Epidermal melanocyte (primary cell): ENCODE data around the gene MARCHF2.
"Not testable (repeated sequence)": the region's sequence is repeated elsewhere in the genome, so short reads cannot be mapped to it uniquely, and the experiment has no call there.

ENCODE experiments used
- DNase-seq: peaks from one replicate; pipeline ENCODE4 v3.0.0; 2011; ENCODE audit warnings: low spot score; ENCODE audit not compliant: insufficient read length

The MARCHF2 gene

DNA sequence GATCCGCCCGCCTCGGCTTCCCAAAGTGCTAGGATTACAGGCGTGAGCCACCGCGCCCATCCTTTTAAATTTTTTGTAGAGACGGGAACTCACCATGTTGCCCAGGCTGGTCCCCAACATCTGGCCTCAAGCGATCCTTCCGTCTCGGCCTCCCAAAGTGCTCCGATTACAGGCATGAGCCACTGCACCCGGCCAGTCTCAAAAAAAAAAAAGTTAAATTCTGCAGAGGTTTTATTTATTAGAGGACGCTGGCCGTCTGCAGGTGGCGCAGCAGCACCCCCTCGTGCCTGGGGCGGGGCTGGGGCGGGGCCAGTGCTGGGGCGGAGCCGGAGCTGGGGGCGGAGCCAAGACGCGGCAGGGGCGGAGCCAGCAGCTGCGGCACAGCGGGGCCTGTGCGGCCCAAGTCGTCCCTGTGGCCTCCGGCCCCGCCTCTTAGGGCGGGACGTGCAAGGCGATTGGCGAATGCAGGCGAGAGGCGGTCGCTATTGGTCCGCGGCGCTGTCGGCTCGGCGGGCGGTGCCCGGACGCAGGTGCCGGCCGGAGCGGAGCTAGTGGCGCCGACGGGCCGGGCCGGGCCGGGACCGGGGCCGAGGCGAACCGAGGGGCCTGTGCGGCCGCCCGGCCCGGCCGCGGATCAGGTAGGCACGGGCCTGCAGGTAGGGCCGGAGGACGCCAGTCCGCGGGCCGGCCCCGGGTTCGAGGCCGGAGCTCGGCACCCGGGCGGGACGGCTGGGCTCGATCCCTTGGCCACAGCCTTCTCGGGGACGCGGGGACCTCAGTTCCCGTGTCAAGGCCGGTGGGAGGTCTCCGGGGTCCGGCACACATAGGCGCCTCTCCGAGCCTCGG lies at the start of gene MARCHF2:
TSS of gene MARCHF2 (plus strand) at position 523 of the 846 bp plus-strand sequence. CDS start 8,536 bp downstream, outside the sequence.
- DNase-seq = peak; percentile 89

GRCh38 chr19:8363803-8364771 lies 49.0 kb upstream of the MARCHF2 start, which contains the start of gene ANGPTL4:
ANGPTL4 (plus strand) TSS chr19:8364155; CDS start chr19:8364322, 167 bp downstream.
- peak; percentile 79 for DNase-seq

- no peak for DNase-seq
These were observed 47.0 kb upstream of the MARCHF2 start for GRCh38 chr19:8366121-8366581.

DNA sequence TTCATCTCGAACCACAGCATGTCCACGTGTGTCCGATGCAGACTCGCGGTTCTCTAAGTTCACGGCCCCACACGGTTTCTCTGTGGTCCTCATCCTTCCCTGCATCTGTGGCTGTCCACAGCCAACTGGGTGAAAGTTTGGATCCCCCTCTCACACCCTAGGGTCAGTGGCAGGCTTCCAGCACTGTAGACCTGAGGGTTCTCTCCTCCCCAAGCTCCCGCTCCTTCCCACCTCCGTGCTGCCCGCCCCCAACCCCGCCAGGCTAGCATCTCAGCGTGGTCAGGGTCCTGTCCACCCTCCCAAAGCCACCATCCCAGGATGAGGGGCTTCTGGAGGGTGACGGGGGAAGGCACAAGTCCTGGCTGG lies 46.2 kb upstream of the MARCHF2 start:
- no peak for DNase-seq

- DNase-seq = peak; percentile 99
These were observed 45.6 kb upstream of the MARCHF2 start for GRCh38 chr19:8367327-8368001.

GRCh38 chr19:8370176-8371010 lies 42.7 kb upstream of the MARCHF2 start:
- no peak for DNase-seq

- DNase-seq = no peak
These were observed 41.9 kb upstream of the MARCHF2 start for GRCh38 chr19:8371011-8371804.

DNA sequence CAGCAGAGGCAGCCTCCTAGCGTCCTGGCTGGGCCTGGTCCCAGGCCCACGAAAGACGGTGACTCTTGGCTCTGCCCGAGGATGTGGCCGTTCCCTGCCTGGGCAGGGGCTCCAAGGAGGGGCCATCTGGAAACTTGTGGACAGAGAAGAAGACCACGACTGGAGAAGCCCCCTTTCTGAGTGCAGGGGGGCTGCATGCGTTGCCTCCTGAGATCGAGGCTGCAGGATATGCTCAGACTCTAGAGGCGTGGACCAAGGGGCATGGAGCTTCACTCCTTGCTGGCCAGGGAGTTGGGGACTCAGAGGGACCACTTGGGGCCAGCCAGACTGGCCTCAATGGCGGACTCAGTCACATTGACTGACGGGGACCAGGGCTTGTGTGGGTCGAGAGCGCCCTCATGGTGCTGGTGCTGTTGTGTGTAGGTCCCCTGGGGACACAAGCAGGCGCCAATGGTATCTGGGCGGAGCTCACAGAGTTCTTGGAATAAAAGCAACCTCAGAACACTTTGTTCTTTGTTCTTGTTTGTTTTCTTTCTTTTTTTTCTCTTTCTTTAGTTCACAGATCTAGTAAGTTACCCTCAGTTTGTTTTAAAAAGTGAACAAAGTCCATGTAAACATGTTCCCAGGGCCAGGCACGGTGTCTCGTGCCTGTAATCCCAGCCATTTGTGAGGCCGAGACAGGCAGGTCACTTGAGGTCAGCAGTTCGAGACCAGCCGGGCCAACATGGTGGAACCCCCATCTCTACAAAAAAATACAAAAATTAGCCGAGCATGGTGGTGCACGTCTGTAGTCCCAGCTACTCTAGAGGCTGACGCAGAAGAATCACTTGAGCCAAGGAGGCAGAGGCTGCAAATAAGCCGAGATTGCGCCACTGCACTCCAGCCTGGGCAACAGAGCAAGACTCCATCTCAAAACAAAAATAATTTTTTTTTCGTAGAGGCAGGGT lies 39.0 kb upstream of the MARCHF2 start:
- no peak for DNase-seq

- not testable (repeated sequence) for DNase-seq
These were observed 37.3 kb upstream of the MARCHF2 start for GRCh38 chr19:8375766-8376165.

DNA sequence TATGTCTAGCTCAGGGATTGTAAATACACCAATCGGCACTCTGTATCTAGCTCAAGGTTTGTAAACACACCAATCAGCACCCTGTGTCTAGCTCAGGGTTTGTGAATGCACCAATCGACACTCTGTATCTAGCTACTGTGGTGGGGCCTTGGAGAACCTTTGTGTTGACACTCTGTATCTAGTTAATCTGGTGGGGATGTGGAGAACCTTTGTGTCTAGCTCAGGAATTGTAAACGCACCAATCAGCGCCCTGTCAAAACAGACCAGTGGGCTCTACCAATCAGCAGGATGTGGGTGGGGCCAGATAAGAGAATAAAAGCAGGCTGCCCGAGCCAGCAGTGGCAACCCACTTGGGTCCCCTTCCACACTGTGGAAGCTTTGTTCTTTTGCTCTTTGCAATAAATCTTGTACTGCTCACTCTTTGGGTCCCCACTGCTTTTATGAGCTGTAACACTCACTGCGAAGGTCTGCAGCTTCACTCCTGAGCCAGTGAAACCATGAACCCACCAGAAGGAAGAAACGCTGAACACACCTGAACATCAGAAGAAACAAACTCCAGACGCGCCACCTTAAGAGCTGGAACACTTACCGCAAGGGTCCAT lies 36.6 kb upstream of the MARCHF2 start:
- not testable (repeated sequence) for DNase-seq

- no peak for DNase-seq
These were observed 35.5 kb upstream of the MARCHF2 start for GRCh38 chr19:8377598-8377997.

GRCh38 chr19:8379156-8379891 lies 33.8 kb upstream of the MARCHF2 start:
- DNase-seq = not testable (repeated sequence)

DNA sequence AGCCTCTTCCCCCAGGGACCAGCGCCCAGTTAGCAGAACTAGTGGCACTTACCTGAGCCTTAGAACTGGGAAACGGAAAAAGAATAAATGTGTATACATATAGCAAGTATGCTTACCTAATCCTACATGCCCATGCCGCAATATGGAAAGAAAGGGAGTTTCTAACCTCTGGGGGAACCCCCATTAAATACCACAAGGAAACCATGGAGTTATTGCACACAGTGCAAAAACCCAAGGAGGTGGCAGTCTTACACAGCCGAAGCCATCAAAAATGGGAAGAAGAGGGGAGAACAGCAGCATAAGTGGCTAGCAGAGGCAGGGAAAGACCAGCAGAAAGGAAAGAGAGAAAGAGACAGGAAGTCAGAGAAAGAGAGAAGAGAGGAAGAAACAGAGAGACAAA lies 28.5 kb upstream of the MARCHF2 start:
- not testable (repeated sequence) for DNase-seq

DNA sequence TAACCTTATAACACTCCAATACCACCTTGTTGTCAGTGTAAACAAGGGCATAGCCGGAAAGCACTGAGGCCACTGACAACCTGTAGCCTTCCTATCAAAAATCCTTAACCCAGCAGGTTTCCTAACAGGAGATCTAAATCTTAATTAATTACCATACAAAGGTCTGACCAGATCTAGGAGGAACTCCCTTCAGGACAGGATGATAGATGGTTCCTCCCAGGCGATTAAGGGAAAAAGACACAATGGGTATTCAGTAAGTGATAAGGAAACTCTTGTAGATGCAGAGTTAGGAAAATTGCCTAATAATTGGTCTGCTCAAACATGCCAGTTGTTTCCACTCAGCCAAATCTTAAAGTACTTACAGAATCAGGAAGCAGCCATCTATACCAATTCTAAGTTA lies 28.0 kb upstream of the MARCHF2 start:
- DNase-seq = not testable (repeated sequence)

DNA sequence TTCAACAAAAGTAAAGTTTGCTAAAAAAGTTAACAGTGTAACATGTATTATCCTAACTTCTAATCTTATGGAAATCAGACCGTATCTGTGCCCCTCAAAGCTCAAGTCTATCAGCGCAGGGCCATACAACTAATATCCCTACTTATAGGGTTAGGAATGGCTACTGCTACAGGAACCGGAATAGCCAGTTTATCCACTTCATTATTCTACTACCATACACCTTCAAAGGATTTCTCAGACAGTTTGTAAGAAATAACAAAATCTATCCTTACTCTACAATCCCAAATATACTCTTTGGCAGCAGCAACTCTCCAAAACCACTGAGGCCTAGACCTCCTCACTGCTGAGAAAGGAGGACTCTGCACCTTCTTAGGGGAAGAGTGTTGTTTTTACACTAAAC lies 27.5 kb upstream of the MARCHF2 start:
- DNase-seq = not testable (repeated sequence)

DNA sequence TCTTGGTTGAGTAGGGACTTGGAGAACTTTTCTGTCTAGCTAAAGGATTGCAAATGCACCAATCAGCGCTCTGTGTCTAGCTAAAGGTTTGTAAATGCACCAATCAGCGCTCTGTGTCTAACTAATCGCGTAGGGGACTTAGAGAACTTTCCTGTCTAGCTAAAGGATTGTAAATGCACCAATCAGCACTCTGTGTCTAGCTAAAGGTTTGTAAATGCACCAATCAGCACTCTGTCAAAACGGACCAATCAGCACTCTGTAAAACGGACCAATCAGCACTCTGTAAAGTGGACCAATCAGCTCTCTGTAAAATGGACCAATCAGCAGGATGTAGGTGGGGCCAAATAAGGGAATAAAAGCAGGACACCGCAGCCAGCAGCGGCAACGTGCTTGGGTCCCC lies 26.7 kb upstream of the MARCHF2 start:
- DNase-seq = not testable (repeated sequence)

GRCh38 chr19:8386990-8387389 lies 26.1 kb upstream of the MARCHF2 start:
- no peak for DNase-seq
